ENCODE results near the gene KLK8.

Gene KLK8

DNA sequence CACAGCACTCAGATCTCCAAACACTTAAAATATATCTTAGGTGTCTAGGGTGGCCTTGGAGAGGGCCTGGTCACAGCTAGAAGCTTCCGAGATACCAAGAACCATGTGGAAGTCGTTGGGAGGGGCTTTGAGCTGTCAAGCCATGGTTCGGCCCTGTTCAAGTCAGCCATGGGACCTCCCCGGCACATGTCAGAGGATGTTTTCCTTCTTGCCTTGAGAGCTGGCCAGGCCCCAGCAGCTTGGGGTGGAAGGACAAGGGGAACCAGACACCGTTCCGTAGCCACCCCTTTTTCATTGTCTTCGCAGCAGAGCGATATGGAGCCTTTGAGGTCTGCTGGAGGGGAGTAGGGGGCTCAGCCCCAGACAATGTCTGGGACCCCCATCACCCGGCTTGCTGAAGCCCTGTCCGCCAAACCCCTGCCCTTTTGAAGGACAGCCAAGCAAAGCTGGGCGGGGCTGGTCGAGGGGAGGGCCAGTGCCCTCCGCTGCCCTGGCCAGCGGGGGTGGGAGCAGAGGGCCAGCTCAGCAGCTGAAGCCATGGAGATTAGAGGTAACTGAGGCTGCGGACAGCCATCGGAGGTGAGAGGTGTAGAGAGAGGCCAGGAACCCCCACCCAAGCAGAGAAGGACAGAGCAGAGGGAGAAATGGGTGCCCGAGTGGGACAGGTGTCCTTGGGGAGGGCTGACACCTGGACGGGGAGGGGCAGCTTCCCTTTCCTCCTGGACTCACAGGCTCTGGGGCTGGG lies 24.6 kb upstream of the KLK8 start:
- Histone ChIP-seq H4K20me1 (ENCODE audit: insufficient read depth, low read length) (no peaks in the 10 kb centered on the region), H3K4me3 (ENCODE audit: low read depth in 1 of 2, low read length in 2 of 2) (no peak overlapping the region), H3K9me3 (ENCODE audit: insufficient read depth, low read length, severe bottlenecking) (no peaks in the 10 kb centered on the region), H3K4me2 (ENCODE audit: insufficient read depth, low read length) (no peak overlapping the region), H3K4me1 (ENCODE audit: insufficient read depth, low read length) (no peaks in the 10 kb centered on the region), H3K27ac (ENCODE audit: low read length) (no peak overlapping the region), H3K79me2 (ENCODE audit: insufficient read depth, low read length) (no peaks in the 10 kb centered on the region), H3K9ac (ENCODE audit: low read depth, low read length) (no peak overlapping the region), H3K27me3 (ENCODE audit: insufficient read depth, low read length, poor library complexity) (peaks cover 10% of the 10 kb centered on the region), H2AFZ (ENCODE audit: low read depth, low read length) (no peak overlapping the region), H3K36me3 (ENCODE audit: insufficient read depth, low read length) (no peaks in the 10 kb centered on the region)
- no peak for DNase-seq
- no peak for ATAC-seq (ENCODE audit: insufficient read depth, low read depth)
- TF ChIP-seq, protein P1, sequence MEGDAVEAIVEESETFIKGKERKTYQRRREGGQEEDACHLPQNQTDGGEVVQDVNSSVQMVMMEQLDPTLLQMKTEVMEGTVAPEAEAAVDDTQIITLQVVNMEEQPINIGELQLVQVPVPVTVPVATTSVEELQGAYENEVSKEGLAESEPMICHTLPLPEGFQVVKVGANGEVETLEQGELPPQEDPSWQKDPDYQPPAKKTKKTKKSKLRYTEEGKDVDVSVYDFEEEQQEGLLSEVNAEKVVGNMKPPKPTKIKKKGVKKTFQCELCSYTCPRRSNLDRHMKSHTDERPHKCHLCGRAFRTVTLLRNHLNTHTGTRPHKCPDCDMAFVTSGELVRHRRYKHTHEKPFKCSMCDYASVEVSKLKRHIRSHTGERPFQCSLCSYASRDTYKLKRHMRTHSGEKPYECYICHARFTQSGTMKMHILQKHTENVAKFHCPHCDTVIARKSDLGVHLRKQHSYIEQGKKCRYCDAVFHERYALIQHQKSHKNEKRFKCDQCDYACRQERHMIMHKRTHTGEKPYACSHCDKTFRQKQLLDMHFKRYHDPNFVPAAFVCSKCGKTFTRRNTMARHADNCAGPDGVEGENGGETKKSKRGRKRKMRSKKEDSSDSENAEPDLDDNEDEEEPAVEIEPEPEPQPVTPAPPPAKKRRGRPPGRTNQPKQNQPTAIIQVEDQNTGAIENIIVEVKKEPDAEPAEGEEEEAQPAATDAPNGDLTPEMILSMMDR (IDR thresholded peaks at IDR 0.05; ENCODE audit: borderline replicate concordance, extremely low read depth, low read length, poor library complexity, severe bottlenecking), result no peak
- TF ChIP-seq EZH2 (IDR thresholded peaks at IDR 0.05; ENCODE audit: borderline replicate concordance, low read depth, low read length, severe bottlenecking), result no peak

DNA sequence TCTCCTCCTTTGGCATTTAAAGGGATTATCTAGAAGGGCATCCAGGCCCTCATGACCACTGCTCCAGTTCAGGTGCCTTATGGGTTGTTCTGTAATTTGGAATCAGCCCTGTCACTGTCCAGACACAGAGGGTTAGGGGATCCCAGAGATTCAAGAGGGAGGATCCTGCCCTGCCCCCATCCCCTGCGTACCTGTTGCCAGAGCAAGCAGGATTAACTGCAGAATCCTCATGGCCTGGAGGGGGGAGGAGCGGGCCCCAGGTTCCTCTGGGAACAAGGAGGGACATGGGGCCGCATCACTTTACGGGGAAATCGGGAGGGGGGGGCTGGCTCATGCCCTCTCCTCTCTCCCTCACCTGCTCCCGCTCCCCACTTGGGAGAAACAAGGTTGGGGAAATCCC lies 24.0 kb upstream of the KLK8 start:
- no peaks in the 10 kb centered on the region for H3K9me3 ChIP-seq (ENCODE audit: insufficient read depth, low read length, severe bottlenecking)
- H2AFZ ChIP-seq (ENCODE audit: low read depth, low read length), result no peak overlapping the region
- H3K27ac ChIP-seq (ENCODE audit: low read length), result no peak overlapping the region
- no peak for ATAC-seq (ENCODE audit: insufficient read depth, low read depth)
- no peaks in the 10 kb centered on the region for H3K36me3 ChIP-seq (ENCODE audit: insufficient read depth, low read length)
- TF ChIP-seq, protein P1 (IDR thresholded peaks at IDR 0.05; ENCODE audit: borderline replicate concordance, extremely low read depth, low read length, poor library complexity, severe bottlenecking), result no peak
- TF ChIP-seq EZH2 (IDR thresholded peaks at IDR 0.05; ENCODE audit: borderline replicate concordance, low read depth, low read length, severe bottlenecking), result no peak
- H4K20me1 ChIP-seq (ENCODE audit: insufficient read depth, low read length), result no peaks in the 10 kb centered on the region
- no peak for DNase-seq
- H3K9ac ChIP-seq (ENCODE audit: low read depth, low read length), result no peak overlapping the region
- no peaks in the 10 kb centered on the region for H3K79me2 ChIP-seq (ENCODE audit: insufficient read depth, low read length)
- no peak overlapping the region for H3K4me3 ChIP-seq (ENCODE audit: low read depth in 1 of 2, low read length in 2 of 2)
- peaks cover 10% of the 10 kb centered on the region for H3K27me3 ChIP-seq (ENCODE audit: insufficient read depth, low read length, poor library complexity)
- no peak overlapping the region for H3K4me2 ChIP-seq (ENCODE audit: insufficient read depth, low read length)
- no peaks in the 10 kb centered on the region for H3K4me1 ChIP-seq (ENCODE audit: insufficient read depth, low read length)

DNA sequence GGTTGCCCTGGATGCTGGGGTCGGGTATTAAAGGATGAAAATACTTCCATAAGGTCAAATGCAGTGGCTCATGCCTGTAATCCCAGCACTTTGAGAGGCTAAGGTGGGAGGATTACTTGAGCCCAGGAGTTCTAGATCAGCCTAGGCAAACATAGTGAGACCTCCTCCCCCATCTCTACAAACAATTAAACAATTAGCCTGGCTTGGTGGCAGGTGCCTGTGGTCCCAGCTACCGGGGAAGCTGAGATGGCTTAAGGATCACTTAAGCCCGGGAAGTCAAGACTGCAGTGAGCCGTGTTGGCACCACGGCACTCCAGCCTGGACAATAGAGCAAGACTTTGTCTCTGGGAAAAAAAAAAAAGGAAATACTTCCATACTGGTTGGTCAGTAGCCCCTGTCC lies 23.5 kb upstream of the KLK8 start:
- H3K27ac ChIP-seq (ENCODE audit: low read length), result no peak overlapping the region
- peaks cover 10% of the 10 kb centered on the region for H3K27me3 ChIP-seq (ENCODE audit: insufficient read depth, low read length, poor library complexity)
- H3K79me2 ChIP-seq (ENCODE audit: insufficient read depth, low read length), result no peaks in the 10 kb centered on the region
- no peak for ATAC-seq (ENCODE audit: insufficient read depth, low read depth)
- H3K4me3 ChIP-seq (ENCODE audit: low read depth in 1 of 2, low read length in 2 of 2), result no peak overlapping the region
- no peak overlapping the region for H2AFZ ChIP-seq (ENCODE audit: low read depth, low read length)
- H3K9ac ChIP-seq (ENCODE audit: low read depth, low read length), result no peak overlapping the region
- H4K20me1 ChIP-seq (ENCODE audit: insufficient read depth, low read length), result no peaks in the 10 kb centered on the region
- no peak overlapping the region for H3K4me2 ChIP-seq (ENCODE audit: insufficient read depth, low read length)
- H3K9me3 ChIP-seq (ENCODE audit: insufficient read depth, low read length, severe bottlenecking), result no peaks in the 10 kb centered on the region
- no peaks in the 10 kb centered on the region for H3K4me1 ChIP-seq (ENCODE audit: insufficient read depth, low read length)
- no peak for DNase-seq
- no peaks in the 10 kb centered on the region for H3K36me3 ChIP-seq (ENCODE audit: insufficient read depth, low read length)
- no peak for TF ChIP-seq EZH2 (IDR thresholded peaks at IDR 0.05; ENCODE audit: borderline replicate concordance, low read depth, low read length, severe bottlenecking)
- TF ChIP-seq, protein P1 (IDR thresholded peaks at IDR 0.05; ENCODE audit: borderline replicate concordance, extremely low read depth, low read length, poor library complexity, severe bottlenecking), result no peak
